Lower leg skin (tissue), 4 donors: Measurements from ENCODE around the gene EFCAB3. TPM values are rescaled to one million over a fixed set of nuclear protein-coding genes. Genes with fewer than 3 reads are reported as not detected.

Source experiments
- DNase-seq, 2 donors: peaks; one replicate each; pipeline ENCODE4 v3.0.0-alpha.2; 2019; ENCODE audit warnings: low spot score in 2 of 2
- H3K4me3 ChIP-seq: fragments of 200-600 bp; sonication (generic); 2 replicates; pipeline ENCODE4 v1.5.1; 2017; ENCODE audit warnings: mild to moderate bottlenecking, low read depth; ENCODE audit not compliant: poor library complexity, severe bottlenecking
- CTCF ChIP-seq, 3 donors: fragments of 450-650 bp; IDR thresholded peaks; one replicate each; pipeline ENCODE4 v1.5.1; 2016; ENCODE audit warnings: antibody characterized with exemption in 3 of 3, mild to moderate bottlenecking in 3 of 3, moderate library complexity in 2 of 3
- POLR2A ChIP-seq, 2 donors: fragments of 450-650 bp; IDR thresholded peaks; one replicate each; pipeline ENCODE4 v1.6.1; 2016 to 2017; ENCODE audit warnings: antibody characterized with exemption in 2 of 2, mild to moderate bottlenecking in 1 of 2, moderate library complexity in 1 of 2
- WGBS, 2 donors: methylation state at CpG; one replicate each; pipeline ENCODE4 v1.1.5; 2018; 5-methylcytosine and 5-hydroxymethylcytosine counted together
- intact Hi-C: fragments of 100-400 bp; cut with DNase I; formaldehyde crosslinking; loops from one replicate; pipeline ENCODE4 v1.15.0; 2023; ENCODE audit warnings: low total_unique reads
- total RNA-seq, 4 donors: library from RNA; depleted of rRNA; stranded (reverse); fragments of >200 nt; gene quantifications; one replicate each; pipeline ENCODE4 v1.1.0, GENCODE V29; 2016

The EFCAB3 gene
- not detected for total RNA-seq

- 87 to 90% methylated on average over 3 of the region's 3 CpGs for WGBS, 2 donors
- TF ChIP-seq POLR2A (IDR thresholded peaks at IDR 0.05) (no peak), CTCF (IDR thresholded peaks at IDR 0.05) (no peak)
- no peak for DNase-seq
- intact Hi-C loops = no loop called here
- H3K4me3 ChIP-seq = no peak within 1 kb of the TSS
These were observed at the start of gene EFCAB3 for GRCh38 chr17:62380253-62380652. Gene EFCAB3 (plus strand): TSS chr17:62380553. CDS start chr17:62382980, 2,427 bp downstream.

- no peak for TF ChIP-seq CTCF (IDR thresholded peaks at IDR 0.05)
- no peak for TF ChIP-seq POLR2A (IDR thresholded peaks at IDR 0.05)
- no peak overlapping the region for H3K4me3 ChIP-seq
- intact Hi-C loops = no loop called here
- no peak for DNase-seq
These were observed 43.8 kb upstream of the EFCAB3 start for GRCh38 chr17:62336527-62336926.

GRCh38 chr17:62343764-62344270 is 36.5 kb upstream of the EFCAB3 start:
- 48 to 49% methylated on average over 3 of the region's 3 CpGs for WGBS, 2 donors
- TF ChIP-seq CTCF (IDR thresholded peaks at IDR 0.05) = no peak
- no peak for TF ChIP-seq POLR2A (IDR thresholded peaks at IDR 0.05)
- H3K4me3 ChIP-seq = no peak overlapping the region
- no peak for DNase-seq
- intact Hi-C loops = no loop called here

- intact Hi-C loops = no loop called here
These were observed 29.2 kb upstream of the EFCAB3 start for GRCh38 chr17:62351176-62351575.

GRCh38 chr17:62366191-62366590 is 14.2 kb upstream of the EFCAB3 start:
- no peak for DNase-seq
- H3K4me3 ChIP-seq = no peak overlapping the region
- no peak for TF ChIP-seq CTCF (IDR thresholded peaks at IDR 0.05)
- no peak for TF ChIP-seq POLR2A (IDR thresholded peaks at IDR 0.05)
- WGBS, 2 donors = 73 to 76% methylated on average over 2 of the region's 2 CpGs
- intact Hi-C loops = no loop called here

More at GRCh38 chr17:62351176-62351575, 29.2 kb upstream of the EFCAB3 start:
- TF ChIP-seq CTCF (IDR thresholded peaks at IDR 0.05) = no peak
- TF ChIP-seq POLR2A (IDR thresholded peaks at IDR 0.05) = no peak
- DNase-seq = no peak
- no peak overlapping the region for H3K4me3 ChIP-seq
- 85 to 95% methylated on average over 5 of the region's 5 CpGs for WGBS, 2 donors

GRCh38 chr17:62381561-62381960 is 1.2 kb downstream of the EFCAB3 start:
- TF ChIP-seq POLR2A (IDR thresholded peaks at IDR 0.05) (no peak), CTCF (IDR thresholded peaks at IDR 0.05) (no peak)
- H3K4me3 ChIP-seq = no peak overlapping the region
- WGBS, 2 donors = 86 to 87% methylated on average over 18 of the region's 18 CpGs
- DNase-seq = no peak
- intact Hi-C loops = no loop called here
